ENCODE measurements around the gene SLC26A6. TPM values are rescaled to one million over a fixed set of nuclear protein-coding genes. Genes with fewer than 3 reads are reported as not detected.

Gene SLC26A6
- total RNA-seq, 1 experiment from 2014 or later: 55.1 TPM

DNA sequence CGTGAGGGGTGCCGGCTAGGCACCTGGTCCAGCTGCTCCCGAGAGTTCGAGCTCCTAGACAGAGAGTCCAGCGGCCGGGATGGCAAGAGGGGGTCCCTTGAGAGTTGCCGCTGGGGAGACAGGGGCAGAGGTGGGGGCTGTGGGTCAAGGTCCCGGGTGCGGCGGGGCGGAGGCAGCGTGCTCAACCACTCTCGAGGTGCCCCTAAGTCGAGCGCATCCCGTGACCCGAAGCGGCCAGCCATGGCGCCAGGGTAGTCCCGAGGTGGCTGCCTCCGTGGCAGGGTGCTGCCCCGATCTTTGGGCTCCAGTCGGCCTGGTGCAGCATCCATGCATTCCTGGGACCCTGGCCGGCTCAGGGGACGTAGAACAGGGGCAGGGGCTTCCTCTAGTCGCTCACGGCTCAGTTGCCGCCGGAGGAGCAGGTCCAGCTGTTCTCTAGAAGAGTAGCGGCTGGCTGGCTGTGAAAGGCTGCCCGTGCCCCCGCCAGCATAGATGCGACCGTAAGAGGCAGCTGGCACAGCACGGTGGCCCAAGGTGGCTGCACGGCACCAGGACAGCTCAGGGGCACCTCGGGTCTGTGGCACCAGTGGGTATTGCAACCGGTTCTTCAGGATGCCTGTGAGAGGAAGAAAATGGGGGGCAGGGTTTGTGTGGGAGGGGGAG is 4.8 kb upstream of the SLC26A6 start:
- Histone ChIP-seq H2AFZ (ENCODE audit: low read depth, low read length, poor library complexity, severe bottlenecking) (no peak overlapping the region), H3K9me2 (ENCODE audit: insufficient read depth) (no peaks in the 10 kb centered on the region), H3K4me2 (ENCODE audit: low read length) (no peak overlapping the region), H3K4me1 (ENCODE audit: control insufficient read depth in 1 of 2, insufficient read depth in 2 of 2, low read length in 2 of 2) (peaks cover 6 to 11% of the 10 kb centered on the region in 2 experiments), H3K9ac (ENCODE audit: low read length) (no peak overlapping the region), H4K20me1 (ENCODE audit: insufficient read depth) (no peaks in the 10 kb centered on the region), H3K27ac (ENCODE audit: low read depth, low read length) (no peak overlapping the region), H3K27me3 (ENCODE audit: insufficient read depth, low read length) (no peaks in the 10 kb centered on the region), H3K4me3 (replicated peaks in 1 of 2; ENCODE audit: low read depth in 1 of 2, low read length in 2 of 2) (no peak overlapping the region), H3K79me2 (ENCODE audit: insufficient read depth, low read length) (no peaks in the 10 kb centered on the region; the same call in 1 of the 2 replicates), H3K9me3 (ENCODE audit: control insufficient read depth in 1 of 2, insufficient read depth in 1 of 2, low read depth in 1 of 2, low read length in 2 of 2) (no peaks in the 10 kb centered on the region), H3K36me3 (ENCODE audit: control insufficient read depth in 1 of 2, insufficient read depth in 2 of 2, low read length in 2 of 2) (no peaks in the 10 kb centered on the region)
- POLR2A ChIA-PET: no interaction called here
- intact Hi-C loops (cut with micrococcal nuclease): no loop called here
- RAD21 ChIA-PET (ENCODE audit: low non-redundant PET in 1 of 2, low total read pairs in 2 of 2, uncharacterized antibody in 2 of 2, unreplicated experiment in 2 of 2): no interaction called here
- no peak for ATAC-seq
- DNase-seq (ENCODE audit: low read depth, low spot score): no peak
- CTCF ChIA-PET: no interaction called here
- no TSS peak for BruUV-seq (replicated peaks)
- no peak for TF ChIP-seq ZFX (IDR thresholded peaks at IDR 0.05)
- TF ChIP-seq EZH2phosphoT487 (IDR thresholded peaks at IDR 0.05; ENCODE audit: borderline replicate concordance): no peak
- TF ChIP-seq TCF7L2 (IDR thresholded peaks at IDR 0.05; ENCODE audit: borderline replicate concordance, extremely low read depth, insufficient read depth, insufficient read length): no peak
- no peak for TF ChIP-seq EZH2 (IDR thresholded peaks at IDR 0.05)
- no peak for TF ChIP-seq SRF (IDR thresholded peaks at IDR 0.05; ENCODE audit: low read depth)
- no peak for TF ChIP-seq POLR2AphosphoS5 (IDR thresholded peaks at IDR 0.05; ENCODE audit: low read depth, low read length)
- TF ChIP-seq CBX3 (IDR thresholded peaks at IDR 0.05; ENCODE audit: low read depth): no peak
- no peak for TF ChIP-seq CEBPB (IDR thresholded peaks at IDR 0.05; ENCODE audit: low read depth)

DNA sequence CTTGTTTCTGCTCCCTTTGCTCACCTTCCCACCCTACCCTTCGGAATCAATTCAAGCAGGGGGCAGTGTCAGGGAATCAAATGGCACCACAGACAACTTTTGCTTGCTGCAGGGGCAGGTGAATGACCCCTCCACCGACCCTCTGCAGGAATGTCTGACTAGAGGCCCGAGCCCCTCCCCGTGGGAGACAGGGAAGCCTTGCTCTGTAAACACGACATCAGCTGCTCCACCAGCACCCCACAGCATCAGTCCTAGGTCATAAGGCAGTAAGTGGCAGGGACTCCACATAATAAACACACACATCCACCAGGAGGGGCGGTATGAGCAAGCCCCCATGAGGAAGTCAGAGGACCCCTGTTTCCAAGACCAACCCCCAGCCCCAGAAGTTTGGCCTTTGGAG is 2.0 kb upstream of the SLC26A6 start:
- Histone ChIP-seq H3K79me2 (ENCODE audit: insufficient read depth, low read length) (peaks cover 12% of the 10 kb centered on the region; the same call in 1 of the 2 replicates), H3K9me2 (ENCODE audit: insufficient read depth) (no peaks in the 10 kb centered on the region), H3K4me3 (replicated peaks in 1 of 2; ENCODE audit: low read depth in 1 of 2, low read length in 2 of 2) (no peak overlapping the region), H3K9ac (ENCODE audit: low read length) (no peak overlapping the region), H3K36me3 (ENCODE audit: control insufficient read depth in 1 of 2, insufficient read depth in 2 of 2, low read length in 2 of 2) (peaks cover 4 to 10% of the 10 kb centered on the region in 2 experiments; a peak in 2 of 4 replicates), H3K27me3 (ENCODE audit: insufficient read depth, low read length) (no peaks in the 10 kb centered on the region), H3K4me1 (ENCODE audit: control insufficient read depth in 1 of 2, insufficient read depth in 2 of 2, low read length in 2 of 2) (peaks cover 11 to 22% of the 10 kb centered on the region in 2 experiments), H2AFZ (ENCODE audit: low read depth, low read length, poor library complexity, severe bottlenecking) (no peak overlapping the region), H3K27ac (ENCODE audit: low read depth, low read length) (no peak overlapping the region), H3K9me3 (ENCODE audit: control insufficient read depth in 1 of 2, insufficient read depth in 1 of 2, low read depth in 1 of 2, low read length in 2 of 2) (no peaks in the 10 kb centered on the region), H3K4me2 (ENCODE audit: low read length) (no peak overlapping the region), H4K20me1 (ENCODE audit: insufficient read depth) (no peaks in the 10 kb centered on the region)
- RAD21 ChIA-PET (ENCODE audit: low non-redundant PET in 1 of 2, low total read pairs in 2 of 2, uncharacterized antibody in 2 of 2, unreplicated experiment in 2 of 2): no interaction called here
- no peak for ATAC-seq
- BruUV-seq (replicated peaks): no TSS peak
- intact Hi-C loops (cut with micrococcal nuclease): no loop called here
- POLR2A ChIA-PET: no interaction called here
- CTCF ChIA-PET: no interaction called here
- DNase-seq (ENCODE audit: low read depth, low spot score): no peak
- TF ChIP-seq RAD21 (IDR thresholded peaks at IDR 0.05; ENCODE audit: low read depth) (no peak), ELF1 (IDR thresholded peaks at IDR 0.05; ENCODE audit: borderline replicate concordance, low read depth) (no peak), EZH2 (IDR thresholded peaks at IDR 0.05) (no peak), EZH2phosphoT487 (IDR thresholded peaks at IDR 0.05; ENCODE audit: borderline replicate concordance) (no peak), CEBPB (IDR thresholded peaks at IDR 0.05; ENCODE audit: low read depth) (no peak), YY1 (IDR thresholded peaks at IDR 0.05; ENCODE audit: extremely low read depth, insufficient replicate concordance, low read depth, low read length) (no peak), FOSL1 (IDR thresholded peaks at IDR 0.05; ENCODE audit: low read depth) (no peak), SIN3A (IDR thresholded peaks at IDR 0.05; ENCODE audit: low read depth) (no peak), EGR1 (IDR thresholded peaks at IDR 0.05; ENCODE audit: low read depth) (no peak), TCF7L2 (IDR thresholded peaks at IDR 0.05; ENCODE audit: borderline replicate concordance, extremely low read depth, insufficient read depth, insufficient read length) (no peak), ZNF274 (IDR thresholded peaks at IDR 0.05; ENCODE audit: low read depth, low read length) (no peak), POLR2A (IDR thresholded peaks at IDR 0.05; ENCODE audit: borderline replicate concordance, extremely low read depth, insufficient read depth, insufficient read length) (no peak), CBX3 (IDR thresholded peaks at IDR 0.05; ENCODE audit: low read depth) (no peak), JUND (IDR thresholded peaks at IDR 0.05) (no peak)
- TF ChIP-seq, protein P1, sequence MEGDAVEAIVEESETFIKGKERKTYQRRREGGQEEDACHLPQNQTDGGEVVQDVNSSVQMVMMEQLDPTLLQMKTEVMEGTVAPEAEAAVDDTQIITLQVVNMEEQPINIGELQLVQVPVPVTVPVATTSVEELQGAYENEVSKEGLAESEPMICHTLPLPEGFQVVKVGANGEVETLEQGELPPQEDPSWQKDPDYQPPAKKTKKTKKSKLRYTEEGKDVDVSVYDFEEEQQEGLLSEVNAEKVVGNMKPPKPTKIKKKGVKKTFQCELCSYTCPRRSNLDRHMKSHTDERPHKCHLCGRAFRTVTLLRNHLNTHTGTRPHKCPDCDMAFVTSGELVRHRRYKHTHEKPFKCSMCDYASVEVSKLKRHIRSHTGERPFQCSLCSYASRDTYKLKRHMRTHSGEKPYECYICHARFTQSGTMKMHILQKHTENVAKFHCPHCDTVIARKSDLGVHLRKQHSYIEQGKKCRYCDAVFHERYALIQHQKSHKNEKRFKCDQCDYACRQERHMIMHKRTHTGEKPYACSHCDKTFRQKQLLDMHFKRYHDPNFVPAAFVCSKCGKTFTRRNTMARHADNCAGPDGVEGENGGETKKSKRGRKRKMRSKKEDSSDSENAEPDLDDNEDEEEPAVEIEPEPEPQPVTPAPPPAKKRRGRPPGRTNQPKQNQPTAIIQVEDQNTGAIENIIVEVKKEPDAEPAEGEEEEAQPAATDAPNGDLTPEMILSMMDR (IDR thresholded peaks at IDR 0.05 in 2 of 3, conservative IDR thresholded peaks at IDR 0.05 in 1 of 3; ENCODE audit: borderline replicate concordance in 1 of 3, insufficient read depth in 1 of 3, low read depth in 2 of 3, low read length in 2 of 3): no peak
- TF ChIP-seq, protein P2, sequence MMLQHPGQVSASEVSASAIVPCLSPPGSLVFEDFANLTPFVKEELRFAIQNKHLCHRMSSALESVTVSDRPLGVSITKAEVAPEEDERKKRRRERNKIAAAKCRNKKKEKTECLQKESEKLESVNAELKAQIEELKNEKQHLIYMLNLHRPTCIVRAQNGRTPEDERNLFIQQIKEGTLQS (IDR thresholded peaks at IDR 0.05): no peak
